Neural cell (in vitro differentiated cells): Measurements from ENCODE around the gene ROGDI. TPM values are rescaled to one million over a fixed set of nuclear protein-coding genes. Genes with fewer than 3 reads are reported as not detected.
A peak's percentile ranks its signal among the peaks of the same experiment; 100 is the strongest.

Experiments
- H2AFZ ChIP-seq: fragments of 200-600, 300-800 bp; sonication (generic), shearing (Covaris generic); 2 replicates; pipeline ENCODE4 v1.6.0; 2014; ENCODE audit warnings: low read depth, mild to moderate bottlenecking, antibody characterized with exemption, low read length, moderate library complexity
- H3F3A ChIP-seq: fragments of 200-600 bp; shearing (Covaris generic); 2 replicates; pipeline ENCODE4 v1.6.1; 2016; ENCODE audit warnings: mild to moderate bottlenecking, moderate library complexity, mixed read lengths, antibody characterized with exemption, low read length; ENCODE audit not compliant: insufficient read depth, poor library complexity, severe bottlenecking
- H3K27ac ChIP-seq: fragments of 200-600, 300-800 bp; sonication (generic), shearing (Covaris generic); 2 replicates; pipeline ENCODE4 v1.5.1; 2014; ENCODE audit warnings: mild to moderate bottlenecking, low read length, moderate library complexity
- H3K27me3 ChIP-seq: fragments of 300-800, 200-600 bp; sonication (generic), shearing (Covaris generic); 2 replicates; pipeline ENCODE4 v1.6.0; 2014; ENCODE audit warnings: mild to moderate bottlenecking, low read depth, low read length, moderate library complexity; ENCODE audit not compliant: insufficient read depth
- H3K36me3 ChIP-seq: fragments of 300-800, 200-600 bp; sonication (generic), shearing (Covaris generic); 2 replicates; pipeline ENCODE4 v1.5.1; 2014; ENCODE audit warnings: mild to moderate bottlenecking, antibody characterized with exemption, low read length, moderate library complexity; ENCODE audit not compliant: insufficient read depth
- H3K4me2 ChIP-seq: fragments of 300-800, 200-600 bp; sonication (generic), shearing (Covaris generic); 2 replicates; pipeline ENCODE4 v1.6.0; 2014; ENCODE audit warnings: mild to moderate bottlenecking, low read length
- H3K4me3 ChIP-seq: fragments of 300-800, 200-600 bp; sonication (generic), shearing (Covaris generic); 2 replicates; pipeline ENCODE4 v1.5.1; 2014; ENCODE audit warnings: mild to moderate bottlenecking, low read length, moderate library complexity
- H3K79me2 ChIP-seq: fragments of 200-600 bp; shearing (Covaris generic); replicated peaks from 2 replicates; pipeline ENCODE4 v1.6.0; 2014; ENCODE audit warnings: mild to moderate bottlenecking, low read length, moderate library complexity; ENCODE audit not compliant: insufficient read depth
- H3K9ac ChIP-seq: fragments of 300-800, 200-600 bp; sonication (generic), shearing (Covaris generic); 2 replicates; pipeline ENCODE4 v1.6.1; 2016; ENCODE audit warnings: mild to moderate bottlenecking, low read length, mixed read lengths
- H3K9me2 ChIP-seq: fragments of 200-600 bp; shearing (Covaris generic); 2 replicates; pipeline ENCODE4 v1.6.1; 2016; ENCODE audit warnings: mild to moderate bottlenecking, low read length, mixed read lengths; ENCODE audit not compliant: insufficient read depth
- H3K9me3 ChIP-seq: fragments of 200-600, 300-800 bp; sonication (generic), shearing (Covaris generic); 2 replicates; pipeline ENCODE4 v1.6.1; 2016; ENCODE audit warnings: mild to moderate bottlenecking, mixed run types, low read length, moderate library complexity, mixed read lengths
- H4K20me1 ChIP-seq: fragments of 200-600 bp; shearing (Covaris generic); 2 replicates; pipeline ENCODE4 v1.6.1; 2016; ENCODE audit warnings: mild to moderate bottlenecking, mixed run types; ENCODE audit not compliant: insufficient read depth
- CTCF ChIP-seq: fragments of 450-650 bp; IDR thresholded peaks from 2 replicates; pipeline ENCODE4 v1.5.1; 2014; ENCODE audit warnings: antibody characterized with exemption, mild to moderate bottlenecking, moderate library complexity; ENCODE audit not compliant: poor library complexity, severe bottlenecking
- EP300 ChIP-seq: fragments of 450-650 bp; conservative IDR thresholded peaks from 2 replicates; pipeline ENCODE4 v1.6.1; 2014; ENCODE audit warnings: antibody characterized with exemption, mild to moderate bottlenecking, moderate library complexity; ENCODE audit not compliant: poor library complexity, severe bottlenecking
- EZH2 ChIP-seq: fragments of 200-600, 300-800 bp; shearing (Covaris generic), sonication (generic); IDR thresholded peaks from 2 replicates; pipeline ENCODE4 v1.6.1; 2014; ENCODE audit warnings: antibody characterized with exemption, low read length, borderline replicate concordance, mild to moderate bottlenecking; ENCODE audit not compliant: insufficient read depth, poor library complexity, severe bottlenecking
- MXI1 ChIP-seq: fragments of 450-650 bp; conservative IDR thresholded peaks from 2 replicates; pipeline ENCODE4 v1.6.1; 2014; ENCODE audit warnings: antibody characterized with exemption, mild to moderate bottlenecking; ENCODE audit not compliant: poor library complexity, severe bottlenecking
- POLR2AphosphoS5 ChIP-seq: IDR thresholded peaks from 2 replicates; pipeline ENCODE4 v1.6.1; 2012
- RAD21 ChIP-seq: fragments of 450-650 bp; conservative IDR thresholded peaks from 2 replicates; pipeline ENCODE4 v1.6.1; 2014; ENCODE audit warnings: antibody characterized with exemption, mild to moderate bottlenecking, moderate library complexity
- SMC3 ChIP-seq: fragments of 450-650 bp; conservative IDR thresholded peaks from 2 replicates; pipeline ENCODE4 v1.6.1; 2014; ENCODE audit warnings: antibody characterized with exemption, mild to moderate bottlenecking, moderate library complexity; ENCODE audit not compliant: poor library complexity
- TAF1 ChIP-seq: IDR thresholded peaks from 2 replicates; pipeline ENCODE4 v1.6.1; 2012; ENCODE audit warnings: low read depth
- polyA plus RNA-seq: library from polyadenylated mRNA; depleted of rRNA; stranded (reverse); fragments of >200 nt; gene quantifications from 2 replicates; pipeline ENCODE4 v1.2.3, GENCODE V29; 2014
- TF ChIP-seq, protein P1 (sequence below): IDR thresholded peaks from 2 replicates; pipeline ENCODE4 v1.6.1; 2012; ENCODE audit warnings: borderline replicate concordance

ROGDI gene
- polyA plus RNA-seq, 1 donor from 2014 or later = 203 TPM

DNA sequence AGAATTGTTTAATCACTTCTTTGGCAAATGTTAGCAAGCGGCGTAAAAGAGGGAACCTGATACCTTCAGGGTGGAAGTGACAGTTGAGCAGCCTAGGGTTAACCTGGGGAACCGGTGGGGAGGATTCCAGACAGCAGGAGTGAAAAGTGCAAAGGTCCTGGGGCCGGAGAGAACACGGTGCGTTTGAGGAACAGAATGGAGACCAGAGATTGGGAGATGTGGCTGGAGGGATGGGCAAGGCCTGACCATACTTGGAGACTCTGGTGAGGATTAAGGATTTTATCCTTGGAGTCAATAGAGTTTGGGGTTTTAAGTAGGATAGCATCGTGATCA, 33.2 kb downstream of the ROGDI start:
- H3K27me3 ChIP-seq = no peaks in the 10 kb centered on the region
- H3K9me2 ChIP-seq = no peaks in the 10 kb centered on the region
- H3F3A ChIP-seq = no peaks in the 10 kb centered on the region
- H2AFZ ChIP-seq = peak overlapping the region; percentile 81
- H3K4me2 ChIP-seq = peak overlapping the region; percentile 54
- peaks cover 12% of the 10 kb centered on the region for H3K79me2 ChIP-seq
- TF ChIP-seq POLR2AphosphoS5 (no peak), MXI1 (no peak)
- TF ChIP-seq, protein P1, sequence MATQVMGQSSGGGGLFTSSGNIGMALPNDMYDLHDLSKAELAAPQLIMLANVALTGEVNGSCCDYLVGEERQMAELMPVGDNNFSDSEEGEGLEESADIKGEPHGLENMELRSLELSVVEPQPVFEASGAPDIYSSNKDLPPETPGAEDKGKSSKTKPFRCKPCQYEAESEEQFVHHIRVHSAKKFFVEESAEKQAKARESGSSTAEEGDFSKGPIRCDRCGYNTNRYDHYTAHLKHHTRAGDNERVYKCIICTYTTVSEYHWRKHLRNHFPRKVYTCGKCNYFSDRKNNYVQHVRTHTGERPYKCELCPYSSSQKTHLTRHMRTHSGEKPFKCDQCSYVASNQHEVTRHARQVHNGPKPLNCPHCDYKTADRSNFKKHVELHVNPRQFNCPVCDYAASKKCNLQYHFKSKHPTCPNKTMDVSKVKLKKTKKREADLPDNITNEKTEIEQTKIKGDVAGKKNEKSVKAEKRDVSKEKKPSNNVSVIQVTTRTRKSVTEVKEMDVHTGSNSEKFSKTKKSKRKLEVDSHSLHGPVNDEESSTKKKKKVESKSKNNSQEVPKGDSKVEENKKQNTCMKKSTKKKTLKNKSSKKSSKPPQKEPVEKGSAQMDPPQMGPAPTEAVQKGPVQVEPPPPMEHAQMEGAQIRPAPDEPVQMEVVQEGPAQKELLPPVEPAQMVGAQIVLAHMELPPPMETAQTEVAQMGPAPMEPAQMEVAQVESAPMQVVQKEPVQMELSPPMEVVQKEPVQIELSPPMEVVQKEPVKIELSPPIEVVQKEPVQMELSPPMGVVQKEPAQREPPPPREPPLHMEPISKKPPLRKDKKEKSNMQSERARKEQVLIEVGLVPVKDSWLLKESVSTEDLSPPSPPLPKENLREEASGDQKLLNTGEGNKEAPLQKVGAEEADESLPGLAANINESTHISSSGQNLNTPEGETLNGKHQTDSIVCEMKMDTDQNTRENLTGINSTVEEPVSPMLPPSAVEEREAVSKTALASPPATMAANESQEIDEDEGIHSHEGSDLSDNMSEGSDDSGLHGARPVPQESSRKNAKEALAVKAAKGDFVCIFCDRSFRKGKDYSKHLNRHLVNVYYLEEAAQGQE = no peak
- peak overlapping the region; percentile 60 for H3K9ac ChIP-seq
- no peaks in the 10 kb centered on the region for H4K20me1 ChIP-seq
- H3K9me3 ChIP-seq = no peaks in the 10 kb centered on the region
- H3K4me3 ChIP-seq = peak overlapping the region; percentile 69
- peak overlapping the region; percentile 44 for H3K27ac ChIP-seq
- H3K36me3 ChIP-seq = no peaks in the 10 kb centered on the region

DNA sequence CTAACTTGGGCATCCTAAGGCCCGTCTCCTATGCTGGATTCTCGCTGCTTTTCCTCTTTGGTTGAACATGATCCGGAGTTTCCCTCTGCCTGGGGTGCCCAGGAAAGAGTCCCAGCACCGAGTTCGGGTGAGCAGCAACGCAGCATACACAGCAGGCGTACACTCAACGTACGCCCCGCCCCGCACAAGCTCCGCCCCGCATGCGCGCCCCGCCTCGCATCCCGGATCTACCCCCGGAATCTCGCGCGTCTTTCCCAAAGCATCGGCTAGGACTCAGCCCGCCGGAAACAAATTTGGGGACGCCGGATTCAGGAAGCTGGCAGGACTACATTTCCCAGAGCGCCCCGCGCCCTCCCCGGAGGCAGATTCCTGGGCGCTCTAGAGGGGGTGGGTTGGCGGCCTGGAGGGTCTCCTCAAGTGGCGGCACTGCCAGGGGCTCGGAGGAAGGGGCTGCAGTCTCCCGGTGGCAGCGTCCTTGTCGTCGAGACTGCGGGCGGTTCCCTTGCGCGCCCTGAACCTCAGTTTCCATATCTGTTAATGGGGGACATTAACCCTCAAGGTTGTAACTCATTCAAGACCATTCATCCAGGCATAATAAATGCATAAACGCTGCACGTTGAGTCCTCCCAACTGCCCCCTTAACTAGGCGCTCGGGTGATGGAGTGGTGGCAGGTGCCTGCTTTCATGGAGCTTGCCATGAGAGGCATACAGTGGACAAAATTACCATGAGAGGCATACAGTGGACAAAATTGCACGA, 33.7 kb downstream of the ROGDI start:
- Histone ChIP-seq H3K4me2 (peak overlapping the region; percentile 54), H3K27ac (peak overlapping the region; percentile 44), H3K27me3 (no peaks in the 10 kb centered on the region), H2AFZ (peak overlapping the region; percentile 81), H3K4me3 (peak overlapping the region; percentile 69), H3K9ac (peak overlapping the region; percentile 60), H3F3A (no peaks in the 10 kb centered on the region), H3K36me3 (no peaks in the 10 kb centered on the region), H3K9me3 (no peaks in the 10 kb centered on the region), H3K9me2 (no peaks in the 10 kb centered on the region), H3K79me2 (peaks cover 12% of the 10 kb centered on the region), H4K20me1 (no peaks in the 10 kb centered on the region)
- TF ChIP-seq, protein P1 = peak; percentile 53
- peak; percentile 36 for TF ChIP-seq SMC3
- peak; percentile 59 for TF ChIP-seq POLR2AphosphoS5
- no peak for TF ChIP-seq TAF1
- TF ChIP-seq CTCF = no peak
- no peak for TF ChIP-seq MXI1
- no peak for TF ChIP-seq RAD21
- TF ChIP-seq EZH2 = no peak
- peak; percentile 13 for TF ChIP-seq EP300
